NT2/D1 (cell line): ENCODE data around the gene TAS2R3.

Experiments
- SUZ12 ChIP-seq: IDR thresholded peaks from 2 replicates; pipeline ENCODE4 v1.6.1; 2011; ENCODE audit not compliant: insufficient read length, insufficient read depth; ENCODE audit errors: extremely low read depth
- YY1 ChIP-seq: IDR thresholded peaks from 2 replicates; pipeline ENCODE4 v1.6.1; 2011; ENCODE audit not compliant: insufficient read length, insufficient read depth
- ZNF274 ChIP-seq: IDR thresholded peaks from 2 replicates; pipeline ENCODE4 v1.6.1; 2011; ENCODE audit warnings: mild to moderate bottlenecking, low read depth, low read length

- TF ChIP-seq YY1, result no peak
- no peak for TF ChIP-seq SUZ12
- TF ChIP-seq ZNF274, result no peak
Measured at GRCh38 chr7:141785706-141786552, 22.0 kb downstream of the TAS2R3 start.
